Fibroblast of mammary gland (primary cell): ENCODE data around the gene ANGPT4.

ENCODE experiments used
- DNase-seq: peaks from one replicate; pipeline ENCODE4 v3.0.0-alpha.2; 2010; ENCODE audit warnings: low read depth
- H3K4me3 ChIP-seq: 2 replicates; pipeline ENCODE4 v1.5.1; 2011; ENCODE audit warnings: low read depth, mild to moderate bottlenecking, low read length, moderate library complexity; ENCODE audit not compliant: control insufficient read depth
- CTCF ChIP-seq: conservative IDR thresholded peaks from 2 replicates; pipeline ENCODE4 v1.5.1; 2011; ENCODE audit warnings: low read depth, low read length, inconsistent platforms; ENCODE audit not compliant: control insufficient read depth, insufficient read depth

Gene ANGPT4

GRCh38 chr20:958936-959815 lies 43.0 kb upstream of the ANGPT4 start:
- H3K4me3 ChIP-seq = no peak overlapping the region
- TF ChIP-seq CTCF = no peak
- no peak for DNase-seq

GRCh38 chr20:957544-957943 lies 41.4 kb upstream of the ANGPT4 start:
- H3K4me3 ChIP-seq = no peak overlapping the region
- peak; percentile 9 for DNase-seq
- no peak for TF ChIP-seq CTCF

GRCh38 chr20:956330-956951 lies 40.3 kb upstream of the ANGPT4 start:
- no peak overlapping the region for H3K4me3 ChIP-seq
- TF ChIP-seq CTCF = peak; percentile 96
- DNase-seq = peak; percentile 55

- no peak for TF ChIP-seq CTCF
- no peak overlapping the region for H3K4me3 ChIP-seq
- no peak for DNase-seq
Measured at GRCh38 chr20:955656-956055, 39.5 kb upstream of the ANGPT4 start.

- H3K4me3 ChIP-seq = no peak overlapping the region
- no peak for TF ChIP-seq CTCF
- no peak for DNase-seq
Measured at GRCh38 chr20:955111-955510, 39.0 kb upstream of the ANGPT4 start.

GRCh38 chr20:953742-954141 lies 37.6 kb upstream of the ANGPT4 start:
- peak; percentile 5 for DNase-seq
- TF ChIP-seq CTCF = peak; percentile 27
- no peak overlapping the region for H3K4me3 ChIP-seq
